Measurements from ENCODE around the gene MET.

GRCh38 chr7:116776610-116777289 is 104.8 kb downstream of the MET start:
- TF ChIP-seq CTCF (IDR thresholded peaks at IDR 0.05) (no peak), EP300 (IDR thresholded peaks at IDR 0.05) (no peak), POLR2A (IDR thresholded peaks at IDR 0.05) (no peak)
